ENCODE data around the gene TBC1D22A. TPM values are rescaled to one million over a fixed set of nuclear protein-coding genes. Genes with fewer than 3 reads are reported as not detected.

TBC1D22A gene
- total and polyA plus RNA-seq, 4 donors, result 4.1 to 12.4 (median 8.4) TPM

GRCh38 chr22:47001288-47001687 lies 238.8 kb downstream of the TBC1D22A start (continued):
- TF ChIP-seq, protein P1, sequence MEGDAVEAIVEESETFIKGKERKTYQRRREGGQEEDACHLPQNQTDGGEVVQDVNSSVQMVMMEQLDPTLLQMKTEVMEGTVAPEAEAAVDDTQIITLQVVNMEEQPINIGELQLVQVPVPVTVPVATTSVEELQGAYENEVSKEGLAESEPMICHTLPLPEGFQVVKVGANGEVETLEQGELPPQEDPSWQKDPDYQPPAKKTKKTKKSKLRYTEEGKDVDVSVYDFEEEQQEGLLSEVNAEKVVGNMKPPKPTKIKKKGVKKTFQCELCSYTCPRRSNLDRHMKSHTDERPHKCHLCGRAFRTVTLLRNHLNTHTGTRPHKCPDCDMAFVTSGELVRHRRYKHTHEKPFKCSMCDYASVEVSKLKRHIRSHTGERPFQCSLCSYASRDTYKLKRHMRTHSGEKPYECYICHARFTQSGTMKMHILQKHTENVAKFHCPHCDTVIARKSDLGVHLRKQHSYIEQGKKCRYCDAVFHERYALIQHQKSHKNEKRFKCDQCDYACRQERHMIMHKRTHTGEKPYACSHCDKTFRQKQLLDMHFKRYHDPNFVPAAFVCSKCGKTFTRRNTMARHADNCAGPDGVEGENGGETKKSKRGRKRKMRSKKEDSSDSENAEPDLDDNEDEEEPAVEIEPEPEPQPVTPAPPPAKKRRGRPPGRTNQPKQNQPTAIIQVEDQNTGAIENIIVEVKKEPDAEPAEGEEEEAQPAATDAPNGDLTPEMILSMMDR (IDR thresholded peaks at IDR 0.05; ENCODE audit: low read depth, low read length, missing input control), result no peak
- TF ChIP-seq JUND (IDR thresholded peaks at IDR 0.05) (no peak), RXRA (IDR thresholded peaks at IDR 0.05) (no peak), TAF1 (conservative IDR thresholded peaks at IDR 0.05) (no peak), GABPA (IDR thresholded peaks at IDR 0.05 in 1 of 2, conservative IDR thresholded peaks at IDR 0.05 in 1 of 2) (no peak), ATF3 (IDR thresholded peaks at IDR 0.05) (no peak)

DNA sequence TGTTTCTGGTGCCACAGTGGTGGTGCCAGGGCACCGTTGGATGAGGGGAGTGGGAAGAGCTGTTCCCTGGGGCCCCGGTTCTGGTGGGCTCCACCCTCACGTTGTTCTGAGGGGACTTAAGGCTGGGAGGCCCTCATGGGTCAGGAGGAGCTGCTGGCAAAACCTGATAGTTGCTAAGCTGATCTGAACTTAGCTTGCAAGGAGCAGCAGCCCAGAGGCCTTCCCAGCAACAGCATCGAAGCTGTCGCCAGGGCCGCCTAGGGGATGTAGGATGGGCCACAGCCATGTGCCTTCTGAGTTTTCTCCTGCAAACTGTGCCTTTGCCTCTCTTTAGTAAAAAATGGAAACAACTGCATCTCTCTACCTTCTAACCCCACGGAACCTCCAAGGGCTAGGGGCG lies 240.2 kb downstream of the TBC1D22A start:
- H3K27ac ChIP-seq (ENCODE audit: low read depth in 1 of 2, low read length in 2 of 2), result no peak overlapping the region
- H3K27me3 ChIP-seq (ENCODE audit: control insufficient read depth in 4 of 4, insufficient read depth in 4 of 4, low read length in 3 of 4), result no peaks in the 10 kb centered on the region
- no peak overlapping the region for H3K9ac ChIP-seq (ENCODE audit: low read depth in 1 of 2, low read length in 2 of 2)
- H3K4me1 ChIP-seq (ENCODE audit: control insufficient read depth in 4 of 4, insufficient read depth in 4 of 4, low read length in 3 of 4), result no peaks in the 10 kb centered on the region
- DNase-seq (ENCODE audit: low spot score), result no peak
- peaks cover 0 to 2% (median 0%) of the 10 kb centered on the region in 4 donors for H3K36me3 ChIP-seq (ENCODE audit: control insufficient read depth in 4 of 4, insufficient read depth in 3 of 4, low read depth in 1 of 4, low read length in 3 of 4)
- H3K9me3 ChIP-seq (ENCODE audit: control insufficient read depth in 4 of 4, low read length in 3 of 4), result no peaks in the 10 kb centered on the region
- 93% methylated on average over 8 of the region's 8 CpGs for WGBS
- TF ChIP-seq SP1 (IDR thresholded peaks at IDR 0.05) (no peak), FOXA1 (IDR thresholded peaks at IDR 0.05) (no peak), HNF4G (IDR thresholded peaks at IDR 0.05) (no peak), JUND (IDR thresholded peaks at IDR 0.05) (no peak), HNF4A (conservative IDR thresholded peaks at IDR 0.05) (no peak), EGR1 (IDR thresholded peaks at IDR 0.05; ENCODE audit: low read depth in 2 of 2) (no peak), MAX (IDR thresholded peaks at IDR 0.05) (no peak)
- H3K4me3 ChIP-seq (ENCODE audit: low read depth in 1 of 3, low read length in 3 of 3), result no peak overlapping the region

DNA sequence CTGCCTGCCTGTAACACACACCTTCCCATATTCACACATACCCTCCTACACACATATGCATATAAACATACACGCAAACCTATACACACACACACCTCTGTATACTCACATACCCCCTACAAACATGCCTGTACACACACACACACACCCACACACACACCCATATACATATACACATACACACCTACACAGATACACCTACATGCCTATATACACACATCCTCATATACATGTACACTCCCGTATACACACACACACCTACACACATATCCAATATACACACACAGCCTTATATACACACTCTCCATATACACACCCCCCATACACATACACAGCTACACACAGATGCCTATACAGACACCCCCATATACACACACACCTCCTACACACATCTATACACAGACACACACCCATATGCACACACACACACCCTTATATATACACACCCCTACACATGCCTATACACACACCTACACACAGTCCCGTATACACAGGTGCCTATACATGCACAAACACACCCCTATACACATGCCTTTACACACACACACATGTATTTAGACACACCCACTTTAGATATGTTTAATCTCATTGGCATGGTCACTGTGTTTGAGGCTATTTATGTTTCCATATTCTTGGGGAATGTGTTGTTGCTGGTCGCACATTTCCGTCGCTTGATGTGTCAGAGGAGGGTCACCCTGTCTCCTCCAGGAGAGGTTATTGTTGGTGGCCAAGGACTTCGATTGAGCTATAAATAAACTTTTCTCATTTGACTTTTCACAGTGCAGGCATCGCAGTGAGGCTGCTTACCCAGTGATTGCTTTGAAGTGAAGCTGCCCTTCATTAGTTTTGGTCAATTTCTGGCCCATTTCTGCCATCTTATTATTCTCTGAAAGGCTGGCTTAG lies 243.3 kb downstream of the TBC1D22A start:
- Histone ChIP-seq H3K4me1 (ENCODE audit: control insufficient read depth in 4 of 4, insufficient read depth in 4 of 4, low read length in 3 of 4) (no peaks in the 10 kb centered on the region), H3K4me3 (ENCODE audit: low read depth in 1 of 3, low read length in 3 of 3) (no peak overlapping the region), H3K9me3 (ENCODE audit: control insufficient read depth in 4 of 4, low read length in 3 of 4) (no peaks in the 10 kb centered on the region), H3K36me3 (ENCODE audit: control insufficient read depth in 4 of 4, insufficient read depth in 3 of 4, low read depth in 1 of 4, low read length in 3 of 4) (peaks cover 0 to 10% (median 8%) of the 10 kb centered on the region in 4 donors), H3K9ac (ENCODE audit: low read depth in 1 of 2, low read length in 2 of 2) (no peak overlapping the region), H3K27ac (ENCODE audit: low read depth in 1 of 2, low read length in 2 of 2) (no peak overlapping the region), H3K27me3 (ENCODE audit: control insufficient read depth in 4 of 4, insufficient read depth in 4 of 4, low read length in 3 of 4) (no peaks in the 10 kb centered on the region)
- no peak for DNase-seq (ENCODE audit: low spot score)
- 97% methylated on average over 8 of the region's 8 CpGs for WGBS
- no peak for TF ChIP-seq FOXA2 (IDR thresholded peaks at IDR 0.05)
- TF ChIP-seq TAF1 (conservative IDR thresholded peaks at IDR 0.05), result no peak
- TF ChIP-seq SP1 (IDR thresholded peaks at IDR 0.05), result no peak
- no peak for TF ChIP-seq YY1 (IDR thresholded peaks at IDR 0.05)
- TF ChIP-seq REST (IDR thresholded peaks at IDR 0.05), result no peak
- TF ChIP-seq, protein P1 (IDR thresholded peaks at IDR 0.05; ENCODE audit: low read depth, low read length, missing input control), result no peak
- TF ChIP-seq HNF4G (IDR thresholded peaks at IDR 0.05), result no peak
- TF ChIP-seq, protein P2, sequence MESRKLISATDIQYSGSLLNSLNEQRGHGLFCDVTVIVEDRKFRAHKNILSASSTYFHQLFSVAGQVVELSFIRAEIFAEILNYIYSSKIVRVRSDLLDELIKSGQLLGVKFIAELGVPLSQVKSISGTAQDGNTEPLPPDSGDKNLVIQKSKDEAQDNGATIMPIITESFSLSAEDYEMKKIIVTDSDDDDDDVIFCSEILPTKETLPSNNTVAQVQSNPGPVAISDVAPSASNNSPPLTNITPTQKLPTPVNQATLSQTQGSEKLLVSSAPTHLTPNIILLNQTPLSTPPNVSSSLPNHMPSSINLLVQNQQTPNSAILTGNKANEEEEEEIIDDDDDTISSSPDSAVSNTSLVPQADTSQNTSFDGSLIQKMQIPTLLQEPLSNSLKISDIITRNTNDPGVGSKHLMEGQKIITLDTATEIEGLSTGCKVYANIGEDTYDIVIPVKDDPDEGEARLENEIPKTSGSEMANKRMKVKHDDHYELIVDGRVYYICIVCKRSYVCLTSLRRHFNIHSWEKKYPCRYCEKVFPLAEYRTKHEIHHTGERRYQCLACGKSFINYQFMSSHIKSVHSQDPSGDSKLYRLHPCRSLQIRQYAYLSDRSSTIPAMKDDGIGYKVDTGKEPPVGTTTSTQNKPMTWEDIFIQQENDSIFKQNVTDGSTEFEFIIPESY (IDR thresholded peaks at IDR 0.05), result no peak
- no peak for TF ChIP-seq JUND (IDR thresholded peaks at IDR 0.05)
- TF ChIP-seq RXRA (IDR thresholded peaks at IDR 0.05), result no peak
- TF ChIP-seq ATF3 (IDR thresholded peaks at IDR 0.05), result no peak
- TF ChIP-seq FOXA1 (IDR thresholded peaks at IDR 0.05), result no peak
- TF ChIP-seq GABPA (IDR thresholded peaks at IDR 0.05 in 1 of 2, conservative IDR thresholded peaks at IDR 0.05 in 1 of 2), result no peak
- TF ChIP-seq MAX (IDR thresholded peaks at IDR 0.05), result no peak
- no peak for TF ChIP-seq NR2F2 (IDR thresholded peaks at IDR 0.05)
